ENCODE measurements around the gene BACE1.
"Not testable (repeated sequence)": the region's sequence is repeated elsewhere in the genome, so short reads cannot be mapped to it uniquely, and the experiment has no call there.

BACE1 gene

DNA sequence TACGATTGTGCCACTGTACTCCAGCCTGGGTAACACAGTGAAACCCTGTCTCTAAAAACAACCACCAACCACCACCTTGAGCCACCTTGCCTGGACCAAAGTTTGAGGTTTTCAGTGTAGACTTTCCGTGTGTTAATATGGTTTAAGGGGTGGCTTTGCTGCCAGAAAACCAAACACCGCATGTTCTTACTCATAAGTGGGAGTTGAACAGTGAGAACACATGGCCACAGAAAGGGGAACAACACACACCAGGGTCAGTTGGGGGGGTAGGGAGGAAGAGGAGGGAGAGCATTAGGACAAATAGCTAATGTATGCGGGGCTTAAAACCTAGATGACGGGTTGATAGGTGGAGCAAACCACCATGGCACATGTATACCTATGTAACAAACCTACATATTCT, 43.9 kb downstream of the BACE1 start:
- DNase-seq: not testable (repeated sequence)

DNA sequence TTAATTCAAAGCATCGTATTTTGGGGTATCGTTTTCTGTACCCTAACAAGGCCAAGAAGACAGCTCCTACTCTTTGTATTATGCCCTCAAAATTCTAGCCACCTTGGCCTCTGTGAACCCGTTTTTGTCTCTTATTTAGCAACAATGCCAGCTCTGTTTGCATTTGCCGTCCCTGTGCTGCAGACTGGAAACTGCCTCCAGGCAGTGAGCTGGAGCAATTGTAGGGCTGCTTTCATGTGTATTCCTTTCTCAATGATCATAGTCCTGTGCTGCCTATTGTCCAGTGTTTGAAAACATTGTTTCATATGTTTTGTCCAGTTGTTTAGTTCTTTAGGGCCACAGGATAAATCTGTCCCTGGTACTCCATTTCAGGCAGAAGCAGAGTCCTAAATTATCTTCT, 44.8 kb downstream of the BACE1 start:
- DNase-seq: no peak

DNA sequence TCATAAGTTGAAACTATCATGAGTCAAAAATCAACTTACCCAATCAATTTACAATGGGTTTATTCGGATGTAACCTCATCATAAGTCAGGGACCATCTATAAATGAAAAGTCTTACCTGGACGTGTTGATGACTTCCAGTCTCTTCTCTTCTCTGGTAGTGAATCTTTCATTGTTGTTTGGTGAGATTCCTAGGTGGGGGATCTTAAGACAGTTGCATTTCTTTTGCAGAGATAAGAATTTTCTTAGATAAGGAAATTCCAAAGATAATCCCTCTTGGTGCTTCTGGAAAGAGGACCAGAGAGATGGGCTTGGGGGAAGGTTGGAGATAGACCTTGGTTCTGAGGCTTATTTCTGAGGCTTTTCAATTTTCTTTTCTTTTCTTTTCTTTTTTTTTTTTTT, 46.2 kb downstream of the BACE1 start:
- no peak for DNase-seq

DNA sequence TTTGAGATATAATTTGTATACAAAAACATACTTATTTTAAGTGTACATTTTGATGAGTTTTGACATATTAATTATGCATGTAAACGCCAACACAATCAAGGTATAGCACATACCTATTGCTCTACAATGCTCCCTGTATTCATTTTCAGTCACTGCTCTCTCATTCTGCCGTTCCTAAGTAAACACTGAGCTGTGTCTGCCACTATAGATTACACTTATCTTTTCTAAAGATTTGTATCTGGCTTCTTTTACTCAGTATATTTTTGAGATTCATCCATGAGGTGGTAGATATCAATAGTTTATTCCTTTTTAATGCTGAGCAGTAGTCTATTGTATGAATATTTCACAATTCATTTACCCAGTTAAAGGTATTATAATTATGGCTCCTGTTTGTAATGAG, 50.3 kb downstream of the BACE1 start:
- DNase-seq: no peak

DNA sequence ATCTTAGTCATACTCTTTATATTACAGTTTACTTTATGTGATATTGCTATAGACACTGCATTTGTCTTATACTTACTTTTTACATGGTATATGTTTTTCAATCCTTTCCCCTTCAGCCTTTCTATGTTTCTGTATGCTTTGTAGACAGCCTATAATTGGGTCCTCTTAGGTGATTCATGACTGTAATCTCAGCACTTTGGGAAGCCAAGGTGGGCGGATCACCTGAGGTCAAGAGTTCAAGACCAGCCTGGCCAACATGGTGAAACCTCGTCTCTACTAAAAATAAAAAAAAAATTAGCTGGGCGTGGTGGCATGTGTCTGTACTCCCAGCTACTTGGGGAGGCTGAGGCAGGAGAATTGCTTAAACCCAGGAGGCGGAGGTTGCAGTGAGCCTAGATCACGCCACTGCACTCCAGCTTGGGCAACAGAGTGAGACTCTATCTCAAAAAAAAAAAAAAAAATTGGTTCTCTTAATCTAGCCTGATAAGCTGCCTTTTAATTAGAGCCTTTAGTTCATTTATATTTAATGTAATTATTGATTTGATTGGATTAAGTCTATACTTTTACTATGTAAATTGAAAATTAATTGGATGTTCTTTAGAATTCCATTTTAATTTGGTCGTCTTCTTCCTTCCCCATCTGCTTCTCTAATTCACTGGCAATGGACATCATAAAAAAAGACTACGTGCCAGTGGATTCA, 51.3 kb downstream of the BACE1 start:
- not testable (repeated sequence) for DNase-seq

DNA sequence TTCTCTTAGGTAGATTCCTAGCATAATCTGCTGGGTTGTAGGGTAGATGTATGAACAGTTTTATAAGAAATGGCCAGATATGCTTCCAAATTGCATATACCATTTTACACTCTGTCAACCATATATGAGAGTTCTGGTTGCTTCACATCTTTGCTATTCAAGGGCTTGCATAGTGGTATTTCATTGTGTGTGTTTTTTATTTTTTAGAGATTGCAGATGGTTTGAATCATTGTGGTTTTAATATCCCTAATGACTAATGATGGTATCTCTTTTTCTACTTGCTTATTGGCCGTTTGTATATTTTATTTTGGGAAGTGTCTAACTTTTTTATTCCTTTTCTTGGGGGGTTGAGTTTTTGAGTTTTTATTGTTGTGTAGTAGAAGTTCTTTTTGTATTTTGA, 56.6 kb downstream of the BACE1 start:
- DNase-seq: no peak

DNA sequence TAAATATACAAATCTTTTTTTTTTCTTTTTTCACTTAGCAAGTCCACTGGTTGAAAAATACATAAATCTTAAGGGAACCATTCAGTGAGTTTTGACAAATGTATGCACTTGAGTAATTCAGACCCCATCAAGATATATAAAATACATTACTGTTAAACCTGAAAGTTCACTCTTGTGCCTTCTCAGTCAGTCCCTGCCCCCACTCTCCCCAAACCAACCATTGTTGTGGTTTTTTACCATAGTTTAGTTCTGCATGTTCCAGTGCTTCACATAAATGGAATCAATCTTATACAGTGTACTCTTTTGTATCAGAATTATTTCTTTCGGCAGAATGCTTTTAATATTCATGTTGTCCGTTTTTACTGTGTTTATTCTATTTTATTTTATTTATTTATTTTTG, 57.5 kb downstream of the BACE1 start:
- no peak for DNase-seq

DNA sequence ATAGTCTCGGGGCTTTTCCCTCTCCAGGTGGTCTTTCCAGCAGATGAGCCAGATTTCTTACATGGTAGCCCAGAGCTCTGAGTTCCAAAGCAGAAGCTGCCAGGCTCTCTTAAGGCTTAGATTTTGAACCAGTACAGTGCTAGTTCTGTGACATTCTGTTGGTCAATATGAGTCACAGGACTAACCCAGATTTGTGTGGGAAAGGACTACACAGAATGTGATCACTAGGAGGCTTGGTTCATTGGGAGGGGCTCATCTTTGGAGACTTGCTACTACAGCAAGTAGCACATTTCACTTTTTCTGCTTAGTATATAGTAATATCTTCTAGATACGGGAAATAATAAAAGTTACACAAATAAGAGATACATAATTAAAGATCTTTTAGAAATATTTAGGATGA, 59.5 kb downstream of the BACE1 start:
- DNase-seq: no peak

DNA sequence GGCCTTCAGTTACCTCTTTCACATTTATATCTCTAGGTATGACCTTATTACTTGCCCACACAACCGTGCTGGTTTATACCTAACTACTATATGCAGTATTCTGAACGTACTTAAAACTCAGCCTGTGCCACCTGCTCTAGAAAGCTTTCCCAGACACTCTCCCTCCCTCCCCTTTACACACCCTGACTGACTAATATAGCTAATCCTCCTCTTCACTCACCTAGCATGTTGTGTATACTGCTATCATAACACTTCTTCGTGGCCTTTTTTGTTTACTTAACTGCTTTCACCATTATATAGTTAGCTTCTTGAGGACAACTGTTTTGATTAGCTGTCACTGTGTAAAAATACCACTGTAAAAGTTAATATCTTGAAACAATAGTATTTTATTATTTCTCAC, 60.1 kb downstream of the BACE1 start:
- no peak for DNase-seq

DNA sequence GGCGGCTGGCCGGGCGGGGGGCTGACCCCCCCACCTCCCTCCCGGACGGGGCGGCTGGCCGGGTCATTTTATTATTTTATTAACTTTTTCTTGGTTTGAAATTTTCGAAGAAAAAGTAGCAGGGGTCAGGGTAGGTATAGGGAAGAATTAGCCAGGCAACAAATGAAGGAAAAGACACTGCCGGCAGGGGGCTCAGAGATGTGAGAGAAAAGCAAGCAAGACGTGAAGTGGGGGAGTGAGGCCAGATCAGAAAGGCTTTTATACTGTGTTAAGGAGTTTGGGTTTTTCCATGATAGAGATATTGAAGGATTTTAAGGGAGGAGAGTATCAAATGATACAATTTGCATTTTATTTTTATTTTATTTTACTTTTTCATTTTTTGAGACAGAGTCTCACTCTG, 64.5 kb downstream of the BACE1 start:
- DNase-seq: no peak

DNA sequence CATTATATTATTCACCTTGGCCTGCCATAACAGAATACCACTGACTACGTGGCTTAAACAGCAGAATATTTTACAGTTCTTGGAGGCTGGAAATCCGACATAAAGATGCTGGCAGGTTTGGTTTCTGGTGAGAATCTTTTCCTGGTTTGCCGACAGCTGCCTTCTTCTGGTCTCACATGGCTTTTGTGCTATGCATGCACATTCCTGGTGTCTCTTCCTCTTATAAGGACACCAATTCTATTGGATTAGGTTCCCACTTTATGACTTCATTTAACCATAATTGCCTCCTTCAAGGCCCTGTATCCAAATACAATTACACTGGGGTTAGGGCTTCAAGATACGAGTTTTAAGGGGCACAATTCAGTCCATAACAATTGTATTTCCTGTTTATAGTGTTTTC, 66.5 kb downstream of the BACE1 start:
- no peak for DNase-seq

DNA sequence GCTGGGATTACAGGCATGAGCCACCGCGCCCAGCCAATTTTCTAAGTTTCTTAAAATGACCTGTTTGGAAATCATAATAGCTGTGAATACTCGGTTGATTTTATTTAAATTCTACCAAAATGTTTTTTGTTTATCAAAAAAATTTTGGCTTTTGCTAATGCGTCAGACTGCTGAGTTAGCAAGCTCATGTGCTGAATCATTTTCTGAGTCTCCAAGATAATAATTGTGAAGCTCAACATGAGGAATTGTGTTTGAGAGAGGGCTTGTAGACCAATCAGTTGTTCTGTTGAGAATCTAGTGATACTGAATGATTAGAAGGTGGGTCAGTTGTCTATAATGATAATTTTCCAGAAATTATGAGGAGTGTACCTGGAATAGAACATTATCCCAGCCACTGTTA, 67.7 kb downstream of the BACE1 start:
- no peak for DNase-seq

DNA sequence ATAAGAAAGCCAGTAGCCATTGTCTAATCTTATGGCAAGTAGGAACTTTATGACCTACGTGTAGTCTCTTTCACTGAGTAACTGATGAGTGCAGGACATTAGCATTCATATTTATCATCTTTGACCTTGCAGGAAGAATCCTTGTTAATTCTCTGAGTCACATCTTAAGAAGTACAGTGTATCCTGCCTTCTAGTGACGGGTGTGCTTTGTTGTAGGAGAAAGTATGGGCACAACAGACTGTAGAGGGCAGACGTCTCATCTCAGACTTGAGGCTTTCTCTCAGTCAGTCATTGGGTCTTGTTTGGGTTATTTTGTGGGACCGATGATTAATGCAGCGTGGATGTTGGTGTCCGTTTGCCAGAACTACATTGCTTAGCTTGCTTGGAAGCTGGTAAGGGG, 76.8 kb downstream of the BACE1 start:
- DNase-seq: no peak

DNA sequence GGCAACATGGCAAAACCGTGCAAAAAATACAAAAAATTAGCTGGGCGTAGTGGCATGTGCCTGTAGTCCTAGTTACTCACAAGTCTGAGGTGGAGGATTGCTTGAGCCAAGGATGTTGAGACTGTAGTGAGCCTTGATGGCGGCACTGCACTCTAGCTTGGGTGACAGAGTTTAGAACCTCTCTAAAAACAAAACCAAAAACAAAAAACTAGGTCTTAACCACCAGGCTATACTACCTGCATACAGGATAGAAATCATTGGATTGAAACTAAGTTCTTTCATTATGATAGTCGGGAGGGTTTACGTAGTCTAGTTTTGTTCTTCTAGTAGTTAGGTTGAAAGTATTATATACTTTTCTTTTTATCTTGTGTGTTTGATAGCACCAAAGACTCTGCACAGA, 77.8 kb downstream of the BACE1 start:
- no peak for DNase-seq

Data from NCI-H2081 treated with DMSO at 0.1 percent for 48 hours (cell line).